ENCODE results near the gene AR. TPM values are rescaled to one million over a fixed set of nuclear protein-coding genes. Genes with fewer than 3 reads are reported as not detected.
"Not testable (repeated sequence)": the region's sequence is repeated elsewhere in the genome, so short reads cannot be mapped to it uniquely, and the experiment has no call there.

AR gene
- total RNA-seq, 2 donors from 2014 or later: 0.67 to 0.98 TPM

- H3K4me3 ChIP-seq: no peak overlapping the region
- no peaks in the 10 kb centered on the region for H3K4me1 ChIP-seq
- H3K36me3 ChIP-seq: no peaks in the 10 kb centered on the region
- no peak for DNase-seq
- H3K9ac ChIP-seq (ENCODE audit: low read depth in 2 of 2, low read length in 2 of 2): no peak overlapping the region
- H3K27ac ChIP-seq: no peak overlapping the region
- no peaks in the 10 kb centered on the region for H3K9me3 ChIP-seq
- TF ChIP-seq, protein P1, sequence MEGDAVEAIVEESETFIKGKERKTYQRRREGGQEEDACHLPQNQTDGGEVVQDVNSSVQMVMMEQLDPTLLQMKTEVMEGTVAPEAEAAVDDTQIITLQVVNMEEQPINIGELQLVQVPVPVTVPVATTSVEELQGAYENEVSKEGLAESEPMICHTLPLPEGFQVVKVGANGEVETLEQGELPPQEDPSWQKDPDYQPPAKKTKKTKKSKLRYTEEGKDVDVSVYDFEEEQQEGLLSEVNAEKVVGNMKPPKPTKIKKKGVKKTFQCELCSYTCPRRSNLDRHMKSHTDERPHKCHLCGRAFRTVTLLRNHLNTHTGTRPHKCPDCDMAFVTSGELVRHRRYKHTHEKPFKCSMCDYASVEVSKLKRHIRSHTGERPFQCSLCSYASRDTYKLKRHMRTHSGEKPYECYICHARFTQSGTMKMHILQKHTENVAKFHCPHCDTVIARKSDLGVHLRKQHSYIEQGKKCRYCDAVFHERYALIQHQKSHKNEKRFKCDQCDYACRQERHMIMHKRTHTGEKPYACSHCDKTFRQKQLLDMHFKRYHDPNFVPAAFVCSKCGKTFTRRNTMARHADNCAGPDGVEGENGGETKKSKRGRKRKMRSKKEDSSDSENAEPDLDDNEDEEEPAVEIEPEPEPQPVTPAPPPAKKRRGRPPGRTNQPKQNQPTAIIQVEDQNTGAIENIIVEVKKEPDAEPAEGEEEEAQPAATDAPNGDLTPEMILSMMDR (IDR thresholded peaks at IDR 0.05): no peak
- no peaks in the 10 kb centered on the region for H3K27me3 ChIP-seq
- intact Hi-C loops (cut with DNase I): no loop called here
These were observed 104.5 kb downstream of the AR start for GRCh38 chrX:67648361-67648760.

GRCh38 chrX:67651437-67652142 lies 107.8 kb downstream of the AR start:
- no peak overlapping the region for H3K4me3 ChIP-seq
- no peak for DNase-seq
- H3K9me3 ChIP-seq: no peaks in the 10 kb centered on the region
- intact Hi-C loops (cut with DNase I): no loop called here
- no peaks in the 10 kb centered on the region for H3K4me1 ChIP-seq
- H3K9ac ChIP-seq (ENCODE audit: low read depth in 2 of 2, low read length in 2 of 2): no peak overlapping the region
- TF ChIP-seq, protein P1 (IDR thresholded peaks at IDR 0.05): no peak
- H3K27me3 ChIP-seq: no peaks in the 10 kb centered on the region
- no peak overlapping the region for H3K27ac ChIP-seq
- no peaks in the 10 kb centered on the region for H3K36me3 ChIP-seq

GRCh38 chrX:67652543-67652942 lies 108.7 kb downstream of the AR start:
- DNase-seq: no peak
- Histone ChIP-seq H3K4me1 (no peaks in the 10 kb centered on the region), H3K9ac (ENCODE audit: low read depth in 2 of 2, low read length in 2 of 2) (no peak overlapping the region), H3K4me3 (no peak overlapping the region), H3K27me3 (no peaks in the 10 kb centered on the region), H3K36me3 (no peaks in the 10 kb centered on the region), H3K9me3 (no peaks in the 10 kb centered on the region), H3K27ac (no peak overlapping the region)
- intact Hi-C loops (cut with DNase I): no loop called here
- TF ChIP-seq, protein P1 (IDR thresholded peaks at IDR 0.05): no peak

- Histone ChIP-seq H3K9ac (ENCODE audit: low read depth in 2 of 2, low read length in 2 of 2) (no peak overlapping the region), H3K27ac (no peak overlapping the region), H3K27me3 (no peaks in the 10 kb centered on the region), H3K9me3 (no peaks in the 10 kb centered on the region), H3K36me3 (no peaks in the 10 kb centered on the region), H3K4me1 (no peaks in the 10 kb centered on the region), H3K4me3 (no peak overlapping the region)
- intact Hi-C loops (cut with DNase I): no loop called here
- TF ChIP-seq, protein P1 (IDR thresholded peaks at IDR 0.05): no peak
- no peak for DNase-seq
These were observed 110.5 kb downstream of the AR start for GRCh38 chrX:67654301-67654700.

DNA sequence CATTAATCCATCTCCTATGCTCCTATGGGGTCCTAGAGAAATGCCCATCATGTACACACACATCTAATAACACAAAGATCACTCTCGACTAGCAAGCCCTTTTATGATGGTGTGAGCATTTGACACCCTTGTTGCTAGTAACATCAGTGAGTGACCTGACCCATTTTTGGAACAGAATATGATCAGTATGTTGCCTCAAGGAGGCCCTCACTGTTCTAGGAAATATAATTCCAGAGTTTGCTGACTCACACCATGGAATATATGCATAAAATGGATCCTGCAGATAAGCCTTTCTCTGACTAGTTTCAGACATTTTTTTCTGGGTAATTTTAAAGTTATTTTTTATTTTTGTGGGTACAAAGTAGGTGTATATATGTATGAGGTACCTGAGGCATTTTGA lies 121.8 kb downstream of the AR start:
- H3K9ac ChIP-seq (ENCODE audit: low read depth in 2 of 2, low read length in 2 of 2): no peak overlapping the region
- H3K36me3 ChIP-seq: no peaks in the 10 kb centered on the region
- DNase-seq: no peak
- H3K4me3 ChIP-seq: no peak overlapping the region
- no peaks in the 10 kb centered on the region for H3K9me3 ChIP-seq
- no peaks in the 10 kb centered on the region for H3K4me1 ChIP-seq
- H3K27ac ChIP-seq: no peak overlapping the region
- no peaks in the 10 kb centered on the region for H3K27me3 ChIP-seq
- TF ChIP-seq, protein P1 (IDR thresholded peaks at IDR 0.05): no peak
- intact Hi-C loops (cut with DNase I): no loop called here

DNA sequence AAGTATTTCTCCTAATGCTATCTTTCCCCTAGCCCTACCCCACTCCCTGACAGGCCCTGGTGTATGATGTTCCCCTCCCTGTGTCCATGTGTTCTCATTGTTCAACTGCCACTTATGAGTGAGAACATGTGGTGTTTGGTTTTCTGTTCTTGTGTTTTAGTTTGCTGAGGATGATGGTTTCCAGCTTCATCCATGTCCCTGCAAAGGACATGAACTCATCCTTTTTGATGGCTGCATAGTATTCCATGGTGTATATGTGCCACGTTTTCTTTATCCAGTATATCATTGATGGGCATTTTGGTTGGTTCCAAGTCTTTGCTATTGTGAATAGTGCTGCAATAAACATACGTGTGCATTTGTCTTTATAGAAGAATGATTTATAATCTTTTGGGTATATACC lies 126.9 kb downstream of the AR start:
- H3K9ac ChIP-seq (ENCODE audit: low read depth in 2 of 2, low read length in 2 of 2); intact Hi-C loops (cut with DNase I); H3K27ac ChIP-seq: not testable (repeated sequence)

More for the DNA sequence above, 126.9 kb downstream of the AR start:
- H3K9me3 ChIP-seq, H3K4me3 ChIP-seq, H3K36me3 ChIP-seq, DNase-seq, H3K4me1 ChIP-seq, H3K27me3 ChIP-seq: not testable (repeated sequence)

Measured in colonic mucosa (tissue), 4 donors.